GM18511 (cell line): ENCODE results near the gene TCN1.

Experiments
- ATAC-seq: cut with Tn5 transposase; IDR thresholded peaks from one replicate; pipeline ENCODE4 v1.9.1; 2021; ENCODE audit warnings: mild to moderate bottlenecking, moderate library complexity; ENCODE audit not compliant: unreplicated experiment

TCN1 gene

GRCh38 chr11:59810189-59810910 lies 55.9 kb downstream of the TCN1 start, which contains the start of gene MRPL16:
MRPL16 (minus strand) TSS chr11:59810778; CDS start chr11:59810658, 120 bp downstream.
- peak; percentile 97 for ATAC-seq

GRCh38 chr11:59807047-59807610 lies 59.2 kb downstream of the TCN1 start:
- ATAC-seq, result no peak

- ATAC-seq, result no peak
Observed at GRCh38 chr11:59804061-59804460, 62.2 kb downstream of the TCN1 start.
